Kidney epithelial cell (primary cell): ENCODE data around the gene RUBCNL. TPM values are rescaled to one million over a fixed set of nuclear protein-coding genes. Genes with fewer than 3 reads are reported as not detected.
A peak's percentile ranks its signal among the peaks of the same experiment; 100 is the strongest.

ENCODE experiments used
- DNase-seq: peaks from one replicate; pipeline ENCODE4 v3.0.0-alpha.2; 2010; ENCODE audit warnings: low read depth
- H3K27me3 ChIP-seq: 2 replicates; pipeline ENCODE4 v1.6.0; 2011; ENCODE audit warnings: low read length; ENCODE audit not compliant: control insufficient read depth, insufficient read depth
- H3K36me3 ChIP-seq: 2 replicates; pipeline ENCODE4 v1.5.1; 2011; ENCODE audit warnings: low read length; ENCODE audit not compliant: control insufficient read depth, insufficient read depth
- H3K4me3 ChIP-seq: 2 replicates; pipeline ENCODE4 v1.5.1; 2011; ENCODE audit warnings: low read depth, mild to moderate bottlenecking, control low read depth, low read length
- CTCF ChIP-seq: IDR thresholded peaks from 2 replicates; pipeline ENCODE4 v1.5.1; 2011; ENCODE audit warnings: mild to moderate bottlenecking, moderate library complexity, low read length, control low read depth, inconsistent platforms; ENCODE audit not compliant: insufficient read depth, poor library complexity, severe bottlenecking
- total RNA-seq: library from RNA; depleted of rRNA; stranded (reverse); fragments of >200 nt; gene quantifications from 2 replicates; pipeline ENCODE4 v1.2.3, GENCODE V29; 2015

The RUBCNL gene
- total RNA-seq, 1 donor from 2014 or later: 1.8 TPM

DNA sequence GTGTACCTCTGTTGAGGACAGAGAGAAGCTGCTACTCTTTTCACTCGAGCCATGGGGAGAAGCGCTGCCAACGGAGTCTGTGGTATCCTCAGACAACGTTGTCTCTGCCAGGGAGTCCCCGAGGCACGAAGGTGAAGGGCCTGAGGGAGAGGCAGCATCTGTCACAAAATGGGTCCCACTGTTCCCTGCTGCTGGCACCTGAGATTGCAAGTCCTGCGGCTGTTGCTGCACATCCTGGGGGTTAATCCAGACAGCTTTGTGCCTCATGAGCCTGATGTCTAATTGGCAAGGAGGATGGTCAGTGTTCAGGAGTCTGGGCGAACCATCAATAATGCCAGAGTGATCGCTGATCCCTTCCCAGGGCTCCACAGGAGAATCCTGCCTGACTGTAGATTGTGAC, 15.0 kb downstream of the RUBCNL start:
- no peaks in the 10 kb centered on the region for H3K36me3 ChIP-seq
- no peak for TF ChIP-seq CTCF
- no peak overlapping the region for H3K4me3 ChIP-seq
- DNase-seq: no peak
- H3K27me3 ChIP-seq: no peaks in the 10 kb centered on the region

DNA sequence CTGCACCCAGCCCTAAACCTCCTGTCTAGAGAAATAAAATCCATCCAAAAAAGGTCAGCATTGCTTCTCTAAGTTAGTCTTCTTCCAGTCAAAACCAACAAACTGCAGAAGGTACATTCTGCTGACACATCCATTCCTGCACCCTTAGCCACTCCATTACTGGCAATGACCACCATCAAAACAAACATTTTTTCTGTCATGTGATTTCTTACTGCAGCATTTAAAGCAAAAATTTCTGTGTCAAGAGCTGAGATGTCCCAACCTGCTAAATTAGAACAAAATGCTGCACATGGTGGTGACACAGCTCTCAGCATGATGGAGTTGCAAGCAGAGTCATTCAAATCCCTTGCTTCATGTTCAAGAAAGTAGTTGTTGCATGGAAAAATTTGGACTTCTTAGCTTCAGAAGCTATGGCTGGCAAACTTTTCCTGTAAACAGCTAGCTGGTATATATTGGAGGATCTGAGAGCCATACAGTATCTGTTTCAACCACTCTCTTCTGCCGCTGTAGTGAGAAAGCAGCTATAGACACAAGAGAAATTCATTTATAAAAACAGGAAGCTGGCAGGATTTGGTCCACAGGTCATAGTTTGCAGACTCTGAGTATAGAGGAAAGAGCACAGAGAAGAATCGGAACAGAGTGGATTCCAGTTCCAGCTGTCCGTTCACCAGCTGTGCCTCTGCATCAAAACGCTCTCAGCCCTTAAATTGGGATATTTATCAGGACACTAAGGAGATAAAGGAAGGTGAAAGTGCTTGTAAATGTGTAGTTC, 17.4 kb downstream of the RUBCNL start:
- peak; percentile 58 for DNase-seq
- Histone ChIP-seq H3K27me3 (no peaks in the 10 kb centered on the region), H3K36me3 (no peaks in the 10 kb centered on the region), H3K4me3 (no peak overlapping the region)
- no peak for TF ChIP-seq CTCF

DNA sequence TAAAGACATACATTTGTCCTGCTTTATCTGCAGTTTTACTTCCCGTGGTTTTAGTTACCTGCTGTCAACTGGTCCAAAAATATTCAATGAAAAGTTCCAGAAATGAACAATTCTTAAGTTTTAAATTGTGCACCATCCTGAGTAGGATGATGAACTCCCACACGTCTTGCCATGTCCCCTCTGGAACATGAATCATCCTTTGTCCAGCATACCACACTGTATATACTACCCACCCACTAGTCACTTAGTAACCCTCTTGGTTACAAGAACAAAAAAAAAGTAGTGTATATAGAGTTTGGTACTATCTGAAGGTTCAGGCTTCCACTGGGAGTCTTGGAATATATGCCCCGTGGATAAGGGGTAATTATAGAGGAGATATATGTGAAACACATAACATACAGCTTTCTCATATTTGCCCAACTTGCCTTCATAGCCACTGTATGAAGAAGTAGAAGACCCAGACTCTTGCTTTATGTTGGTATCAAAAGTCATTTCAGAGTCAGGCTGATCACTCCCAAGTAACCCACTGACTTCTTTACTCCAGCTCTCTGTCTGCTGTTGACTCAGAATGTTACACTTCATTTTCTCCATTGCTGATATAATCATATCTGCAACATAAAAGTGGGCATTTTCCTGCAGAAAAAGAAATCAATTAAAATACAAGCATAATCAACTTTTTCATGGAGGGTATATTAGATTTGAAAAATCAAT, 19.3 kb downstream of the RUBCNL start:
- no peak for TF ChIP-seq CTCF
- peak; percentile 45 for DNase-seq
- Histone ChIP-seq H3K36me3 (no peaks in the 10 kb centered on the region), H3K4me3 (no peak overlapping the region), H3K27me3 (no peaks in the 10 kb centered on the region)

DNA sequence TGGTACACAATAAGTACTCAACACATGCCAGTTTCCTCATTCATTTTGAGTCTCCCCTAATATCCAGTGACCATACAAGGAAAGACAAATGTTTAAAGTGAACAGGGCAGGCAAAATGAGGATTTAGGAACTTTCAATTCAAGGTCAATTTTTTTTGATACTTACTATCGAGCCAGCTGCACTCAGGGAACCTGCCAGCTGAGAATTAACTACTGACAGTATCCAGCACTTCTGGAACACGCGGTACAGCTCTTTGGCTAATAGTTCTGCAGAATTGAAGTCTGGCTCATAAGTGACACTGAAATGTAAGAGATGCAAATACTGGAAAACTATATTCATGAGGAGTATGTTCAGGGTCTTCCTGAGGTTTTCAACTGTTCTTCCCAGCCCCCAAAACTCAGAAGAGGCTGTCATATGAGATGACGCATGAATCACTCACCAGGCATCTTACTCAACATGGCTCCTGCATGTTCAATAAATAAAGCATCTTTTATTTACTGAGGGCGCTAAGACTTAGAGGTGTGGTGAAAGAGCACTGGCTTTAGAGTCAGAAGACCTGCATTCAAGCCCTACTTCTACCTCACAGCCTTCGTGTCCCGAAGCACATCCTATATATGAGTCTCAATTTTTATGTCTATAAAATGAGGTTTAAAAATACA, 25.6 kb downstream of the RUBCNL start:
- H3K36me3 ChIP-seq: no peaks in the 10 kb centered on the region
- TF ChIP-seq CTCF: no peak
- no peaks in the 10 kb centered on the region for H3K27me3 ChIP-seq
- no peak overlapping the region for H3K4me3 ChIP-seq
- DNase-seq: no peak

- Histone ChIP-seq H3K4me3 (no peak overlapping the region), H3K27me3 (no peaks in the 10 kb centered on the region), H3K36me3 (no peaks in the 10 kb centered on the region)
- TF ChIP-seq CTCF: no peak
- no peak for DNase-seq
These were observed 26.4 kb downstream of the RUBCNL start for GRCh38 chr13:46360604-46361003.
